ENCODE measurements around the gene CYB561D1. TPM values are rescaled to one million over a fixed set of nuclear protein-coding genes. Genes with fewer than 3 reads are reported as not detected.

CYB561D1 gene
- total RNA-seq, 1 experiment from 2014 or later, result 5.6 TPM

GRCh38 chr1:109499661-109500536 lies 6.0 kb downstream of the CYB561D1 start:
- peak; percentile 33 for DNase-seq (ENCODE audit: low read depth)

GRCh38 chr1:109500941-109501381 lies 7.1 kb downstream of the CYB561D1 start:
- DNase-seq (ENCODE audit: low read depth), result no peak

GRCh38 chr1:109501644-109502363 lies 7.9 kb downstream of the CYB561D1 start:
- DNase-seq (ENCODE audit: low read depth), result no peak

- DNase-seq (ENCODE audit: low read depth), result no peak
Observed at GRCh38 chr1:109502364-109502851, 8.5 kb downstream of the CYB561D1 start.

- no peak for DNase-seq (ENCODE audit: low read depth)
Observed at GRCh38 chr1:109503935-109504334, 10.0 kb downstream of the CYB561D1 start.

GRCh38 chr1:109504974-109505373 lies 11.1 kb downstream of the CYB561D1 start:
- DNase-seq (ENCODE audit: low read depth), result no peak

GRCh38 chr1:109508001-109508872 lies 14.3 kb downstream of the CYB561D1 start:
- no peak for DNase-seq (ENCODE audit: low read depth)

- no peak for DNase-seq (ENCODE audit: low read depth)
Observed at GRCh38 chr1:109508873-109509175, 14.9 kb downstream of the CYB561D1 start.

GRCh38 chr1:109509176-109510134 lies 15.6 kb downstream of the CYB561D1 start, which contains the start of gene AMIGO1:
AMIGO1 (minus strand) TSS chr1:109509727; CDS start chr1:109508912, 815 bp downstream.
- DNase-seq (ENCODE audit: low read depth), result no peak

GRCh38 chr1:109513110-109513710 lies 19.3 kb downstream of the CYB561D1 start:
- DNase-seq (ENCODE audit: low read depth), result no peak

- DNase-seq (ENCODE audit: low read depth), result no peak
Observed at GRCh38 chr1:109514846-109515245, 21.0 kb downstream of the CYB561D1 start.

- DNase-seq (ENCODE audit: low read depth), result no peak
Observed at GRCh38 chr1:109516872-109517271, 23.0 kb downstream of the CYB561D1 start.

GRCh38 chr1:109517337-109517736 lies 23.4 kb downstream of the CYB561D1 start:
- no peak for DNase-seq (ENCODE audit: low read depth)

- DNase-seq (ENCODE audit: low read depth), result no peak
Observed at GRCh38 chr1:109521002-109521951, 27.4 kb downstream of the CYB561D1 start.

- no peak for DNase-seq (ENCODE audit: low read depth)
Observed at GRCh38 chr1:109522026-109522425, 28.1 kb downstream of the CYB561D1 start.

- DNase-seq (ENCODE audit: low read depth), result peak; percentile 61
Observed at GRCh38 chr1:109523706-109524105, 29.8 kb downstream of the CYB561D1 start.

GRCh38 chr1:109527098-109527811 lies 33.4 kb downstream of the CYB561D1 start:
- no peak for DNase-seq (ENCODE audit: low read depth)
